ENCODE measurements around the gene FAM50B.

DNA sequence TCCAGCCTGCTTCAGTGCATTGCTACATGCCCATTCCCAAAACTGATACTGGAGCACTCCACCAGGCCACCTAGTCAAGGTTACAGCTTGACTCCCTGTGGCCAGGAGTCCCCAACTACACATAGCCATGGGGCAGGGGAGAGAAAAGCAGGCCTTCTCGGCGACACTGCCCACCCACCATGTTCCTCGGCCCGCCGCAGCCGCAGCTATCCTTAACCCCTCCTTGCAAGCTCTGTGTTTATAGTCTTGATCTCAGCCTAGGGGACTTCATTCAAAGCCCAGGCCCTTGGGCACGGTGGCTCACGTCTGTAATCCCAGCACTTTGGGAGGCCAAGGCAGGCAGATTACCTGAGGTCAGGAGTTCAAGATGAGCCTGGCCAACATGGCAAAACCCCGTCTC lies 39.2 kb upstream of the FAM50B start:
- TF ChIP-seq YY1 (IDR thresholded peaks at IDR 0.05) (no peak), RAD21 (IDR thresholded peaks at IDR 0.05) (no peak), SP1 (IDR thresholded peaks at IDR 0.05) (no peak), TAF1 (conservative IDR thresholded peaks at IDR 0.05) (no peak), JUND (IDR thresholded peaks at IDR 0.05) (no peak), FOXA1 (IDR thresholded peaks at IDR 0.05) (no peak), HNF4G (IDR thresholded peaks at IDR 0.05) (no peak), GABPA (IDR thresholded peaks at IDR 0.05 in 1 of 2, conservative IDR thresholded peaks at IDR 0.05 in 1 of 2) (no peak)
- TF ChIP-seq, protein P1, sequence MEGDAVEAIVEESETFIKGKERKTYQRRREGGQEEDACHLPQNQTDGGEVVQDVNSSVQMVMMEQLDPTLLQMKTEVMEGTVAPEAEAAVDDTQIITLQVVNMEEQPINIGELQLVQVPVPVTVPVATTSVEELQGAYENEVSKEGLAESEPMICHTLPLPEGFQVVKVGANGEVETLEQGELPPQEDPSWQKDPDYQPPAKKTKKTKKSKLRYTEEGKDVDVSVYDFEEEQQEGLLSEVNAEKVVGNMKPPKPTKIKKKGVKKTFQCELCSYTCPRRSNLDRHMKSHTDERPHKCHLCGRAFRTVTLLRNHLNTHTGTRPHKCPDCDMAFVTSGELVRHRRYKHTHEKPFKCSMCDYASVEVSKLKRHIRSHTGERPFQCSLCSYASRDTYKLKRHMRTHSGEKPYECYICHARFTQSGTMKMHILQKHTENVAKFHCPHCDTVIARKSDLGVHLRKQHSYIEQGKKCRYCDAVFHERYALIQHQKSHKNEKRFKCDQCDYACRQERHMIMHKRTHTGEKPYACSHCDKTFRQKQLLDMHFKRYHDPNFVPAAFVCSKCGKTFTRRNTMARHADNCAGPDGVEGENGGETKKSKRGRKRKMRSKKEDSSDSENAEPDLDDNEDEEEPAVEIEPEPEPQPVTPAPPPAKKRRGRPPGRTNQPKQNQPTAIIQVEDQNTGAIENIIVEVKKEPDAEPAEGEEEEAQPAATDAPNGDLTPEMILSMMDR (IDR thresholded peaks at IDR 0.05; ENCODE audit: low read depth, low read length, missing input control), result no peak
- TF ChIP-seq, protein P2, sequence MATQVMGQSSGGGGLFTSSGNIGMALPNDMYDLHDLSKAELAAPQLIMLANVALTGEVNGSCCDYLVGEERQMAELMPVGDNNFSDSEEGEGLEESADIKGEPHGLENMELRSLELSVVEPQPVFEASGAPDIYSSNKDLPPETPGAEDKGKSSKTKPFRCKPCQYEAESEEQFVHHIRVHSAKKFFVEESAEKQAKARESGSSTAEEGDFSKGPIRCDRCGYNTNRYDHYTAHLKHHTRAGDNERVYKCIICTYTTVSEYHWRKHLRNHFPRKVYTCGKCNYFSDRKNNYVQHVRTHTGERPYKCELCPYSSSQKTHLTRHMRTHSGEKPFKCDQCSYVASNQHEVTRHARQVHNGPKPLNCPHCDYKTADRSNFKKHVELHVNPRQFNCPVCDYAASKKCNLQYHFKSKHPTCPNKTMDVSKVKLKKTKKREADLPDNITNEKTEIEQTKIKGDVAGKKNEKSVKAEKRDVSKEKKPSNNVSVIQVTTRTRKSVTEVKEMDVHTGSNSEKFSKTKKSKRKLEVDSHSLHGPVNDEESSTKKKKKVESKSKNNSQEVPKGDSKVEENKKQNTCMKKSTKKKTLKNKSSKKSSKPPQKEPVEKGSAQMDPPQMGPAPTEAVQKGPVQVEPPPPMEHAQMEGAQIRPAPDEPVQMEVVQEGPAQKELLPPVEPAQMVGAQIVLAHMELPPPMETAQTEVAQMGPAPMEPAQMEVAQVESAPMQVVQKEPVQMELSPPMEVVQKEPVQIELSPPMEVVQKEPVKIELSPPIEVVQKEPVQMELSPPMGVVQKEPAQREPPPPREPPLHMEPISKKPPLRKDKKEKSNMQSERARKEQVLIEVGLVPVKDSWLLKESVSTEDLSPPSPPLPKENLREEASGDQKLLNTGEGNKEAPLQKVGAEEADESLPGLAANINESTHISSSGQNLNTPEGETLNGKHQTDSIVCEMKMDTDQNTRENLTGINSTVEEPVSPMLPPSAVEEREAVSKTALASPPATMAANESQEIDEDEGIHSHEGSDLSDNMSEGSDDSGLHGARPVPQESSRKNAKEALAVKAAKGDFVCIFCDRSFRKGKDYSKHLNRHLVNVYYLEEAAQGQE (IDR thresholded peaks at IDR 0.05), result no peak
- TF ChIP-seq, protein P3, sequence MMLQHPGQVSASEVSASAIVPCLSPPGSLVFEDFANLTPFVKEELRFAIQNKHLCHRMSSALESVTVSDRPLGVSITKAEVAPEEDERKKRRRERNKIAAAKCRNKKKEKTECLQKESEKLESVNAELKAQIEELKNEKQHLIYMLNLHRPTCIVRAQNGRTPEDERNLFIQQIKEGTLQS (IDR thresholded peaks at IDR 0.05), result no peak
- TF ChIP-seq, protein P4, sequence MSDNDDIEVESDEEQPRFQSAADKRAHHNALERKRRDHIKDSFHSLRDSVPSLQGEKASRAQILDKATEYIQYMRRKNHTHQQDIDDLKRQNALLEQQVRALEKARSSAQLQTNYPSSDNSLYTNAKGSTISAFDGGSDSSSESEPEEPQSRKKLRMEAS (IDR thresholded peaks at IDR 0.05), result no peak
- TF ChIP-seq, protein P5, sequence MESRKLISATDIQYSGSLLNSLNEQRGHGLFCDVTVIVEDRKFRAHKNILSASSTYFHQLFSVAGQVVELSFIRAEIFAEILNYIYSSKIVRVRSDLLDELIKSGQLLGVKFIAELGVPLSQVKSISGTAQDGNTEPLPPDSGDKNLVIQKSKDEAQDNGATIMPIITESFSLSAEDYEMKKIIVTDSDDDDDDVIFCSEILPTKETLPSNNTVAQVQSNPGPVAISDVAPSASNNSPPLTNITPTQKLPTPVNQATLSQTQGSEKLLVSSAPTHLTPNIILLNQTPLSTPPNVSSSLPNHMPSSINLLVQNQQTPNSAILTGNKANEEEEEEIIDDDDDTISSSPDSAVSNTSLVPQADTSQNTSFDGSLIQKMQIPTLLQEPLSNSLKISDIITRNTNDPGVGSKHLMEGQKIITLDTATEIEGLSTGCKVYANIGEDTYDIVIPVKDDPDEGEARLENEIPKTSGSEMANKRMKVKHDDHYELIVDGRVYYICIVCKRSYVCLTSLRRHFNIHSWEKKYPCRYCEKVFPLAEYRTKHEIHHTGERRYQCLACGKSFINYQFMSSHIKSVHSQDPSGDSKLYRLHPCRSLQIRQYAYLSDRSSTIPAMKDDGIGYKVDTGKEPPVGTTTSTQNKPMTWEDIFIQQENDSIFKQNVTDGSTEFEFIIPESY (IDR thresholded peaks at IDR 0.05), result no peak
